Ascending aorta (tissue), 2 donors: ENCODE data around the gene SLBP. TPM values are rescaled to one million over a fixed set of nuclear protein-coding genes. Genes with fewer than 3 reads are reported as not detected.
A peak's percentile ranks its signal among the peaks of the same experiment; 100 is the strongest.

Experiments used
- DNase-seq, 2 donors: peaks; one replicate each; pipeline ENCODE4 v3.0.0-alpha.2; 2019; ENCODE audit warnings: low spot score in 2 of 2
- H3K27ac ChIP-seq, 2 donors: fragments of 200-600 bp; sonication (generic); one replicate each; pipeline ENCODE4 v1.5.1; 2016 to 2017; ENCODE audit warnings: mild to moderate bottlenecking in 1 of 2
- H3K27me3 ChIP-seq: fragments of 200-600 bp; sonication (generic); one replicate; pipeline ENCODE4 v1.5.1; 2017
- H3K36me3 ChIP-seq, 2 donors: fragments of 200-600 bp; sonication (generic); one replicate each; pipeline ENCODE4 v1.5.1; 2016
- H3K4me1 ChIP-seq, 2 donors: fragments of 200-600 bp; sonication (generic); one replicate each; pipeline ENCODE4 v1.5.1; 2016 to 2017; ENCODE audit warnings: mild to moderate bottlenecking in 1 of 2
- H3K4me3 ChIP-seq, 2 donors: fragments of 200-600 bp; sonication (generic); one replicate each; pipeline ENCODE4 v1.5.1; 2016 to 2017; ENCODE audit warnings: mild to moderate bottlenecking in 1 of 2
- H3K9me3 ChIP-seq, 2 donors: fragments of 200-600 bp; sonication (generic); one replicate each; pipeline ENCODE4 v1.5.1; 2016
- CTCF ChIP-seq, 3 experiments: fragments of 200-600 bp in 2 of 3; fragments of 450-650 bp in 1 of 3; sonication (generic) in 2 of 3; IDR thresholded peaks; one replicate each; pipeline ENCODE4 v1.5.1; 2016 to 2019; ENCODE audit warnings: antibody characterized with exemption in 3 of 3, mild to moderate bottlenecking in 1 of 3, moderate library complexity in 1 of 3
- intact Hi-C: fragments of 100-400 bp; cut with DNase I; formaldehyde crosslinking; loops from one replicate; pipeline ENCODE4 v1.15.1; 2023
- total RNA-seq: library from RNA; depleted of rRNA; stranded (reverse); fragments of >200 nt; gene quantifications from one replicate; pipeline ENCODE4 v1.1.0, GENCODE V29; 2016

Gene SLBP
- total RNA-seq, 1 donor from 2014 or later, result 218 TPM

GRCh38 chr4:1695913-1696312 lies 16.2 kb downstream of the SLBP start:
- Histone ChIP-seq H3K27me3 (no peaks in the 10 kb centered on the region), H3K9me3 (no peaks in the 10 kb centered on the region), H3K36me3 (peaks cover 72 to 82% of the 10 kb centered on the region in 2 donors), H3K4me3 (no peak overlapping the region), H3K27ac (no peak overlapping the region), H3K4me1 (no peaks in the 10 kb centered on the region)
- DNase-seq, result no peak
- intact Hi-C loops, result no loop called here
- TF ChIP-seq CTCF (IDR thresholded peaks at IDR 0.05), result no peak

- Histone ChIP-seq H3K36me3 (peaks cover 61 to 72% of the 10 kb centered on the region in 2 donors), H3K9me3 (no peaks in the 10 kb centered on the region)
- DNase-seq, result no peak
These were observed 18.8 kb downstream of the SLBP start for GRCh38 chr4:1693131-1693896.

GRCh38 chr4:1691737-1692373 lies 20.3 kb downstream of the SLBP start:
- no peaks in the 10 kb centered on the region for H3K4me1 ChIP-seq
- no peak for DNase-seq
- no peak overlapping the region for H3K4me3 ChIP-seq
- H3K36me3 ChIP-seq, result peaks cover 54 to 61% of the 10 kb centered on the region in 2 donors
- H3K27me3 ChIP-seq, result no peaks in the 10 kb centered on the region
- intact Hi-C loops, result no loop called here
- no peak for TF ChIP-seq CTCF (IDR thresholded peaks at IDR 0.05)
- H3K27ac ChIP-seq, result no peak overlapping the region
- no peaks in the 10 kb centered on the region for H3K9me3 ChIP-seq

More at GRCh38 chr4:1693131-1693896, 18.8 kb downstream of the SLBP start:
- no peak overlapping the region for H3K4me3 ChIP-seq
- no peaks in the 10 kb centered on the region for H3K27me3 ChIP-seq
- no peaks in the 10 kb centered on the region for H3K4me1 ChIP-seq
- TF ChIP-seq CTCF (IDR thresholded peaks at IDR 0.05), result peak; percentile 77 to 90 (median 85)
- intact Hi-C loops, result loop anchor here (1.0 kb wide), 1 partner anchor 33 kb away; no protein-coding TSS in a partner anchor
- no peak overlapping the region for H3K27ac ChIP-seq

GRCh38 chr4:1690698-1691097 lies 21.4 kb downstream of the SLBP start:
- H3K4me1 ChIP-seq, result no peaks in the 10 kb centered on the region
- no peaks in the 10 kb centered on the region for H3K9me3 ChIP-seq
- no peak for TF ChIP-seq CTCF (IDR thresholded peaks at IDR 0.05)
- no peak overlapping the region for H3K27ac ChIP-seq
- peaks cover 44 to 50% of the 10 kb centered on the region in 2 donors for H3K36me3 ChIP-seq
- no peaks in the 10 kb centered on the region for H3K27me3 ChIP-seq
- no peak for DNase-seq
- H3K4me3 ChIP-seq, result no peak overlapping the region
- intact Hi-C loops, result no loop called here

GRCh38 chr4:1686440-1687036 lies 25.6 kb downstream of the SLBP start:
- Histone ChIP-seq H3K27ac (no peak overlapping the region), H3K4me1 (peaks cover 0 to 7% of the 10 kb centered on the region in 2 donors), H3K9me3 (no peaks in the 10 kb centered on the region), H3K4me3 (no peak overlapping the region), H3K27me3 (no peaks in the 10 kb centered on the region), H3K36me3 (peaks cover 7 to 12% of the 10 kb centered on the region in 2 donors)
- intact Hi-C loops, result loop anchor here (10.0 kb wide), 1 partner anchor 578 kb away; the partner anchor contains the start of gene MXD4
- DNase-seq, result no peak
- no peak for TF ChIP-seq CTCF (IDR thresholded peaks at IDR 0.05)
